Measurements from ENCODE around the gene WARS2.

WARS2 gene

GRCh38 chr1:119069682-119070081 is 70.8 kb downstream of the WARS2 start:
- ATAC-seq (ENCODE audit: low read depth): no peak
- Histone ChIP-seq H3K9me3 (ENCODE audit: severe bottlenecking) (no peaks in the 10 kb centered on the region), H3K36me3 (ENCODE audit: low read depth) (no peaks in the 10 kb centered on the region), H3K27ac (ENCODE audit: poor library complexity, severe bottlenecking) (no peak overlapping the region), H3K27me3 (ENCODE audit: insufficient read depth, poor library complexity, severe bottlenecking) (no peaks in the 10 kb centered on the region), H3K4me1 (ENCODE audit: insufficient read depth, poor library complexity, severe bottlenecking) (no peaks in the 10 kb centered on the region), H3K4me3 (ENCODE audit: severe bottlenecking) (no peak overlapping the region)
- no peak for DNase-seq (ENCODE audit: low spot score)
- TF ChIP-seq CTCF (IDR thresholded peaks at IDR 0.05; ENCODE audit: poor library complexity, severe bottlenecking): no peak

- no peak overlapping the region for H3K4me3 ChIP-seq (ENCODE audit: severe bottlenecking)
- H3K36me3 ChIP-seq (ENCODE audit: low read depth): no peaks in the 10 kb centered on the region
- DNase-seq (ENCODE audit: low spot score): no peak
- no peaks in the 10 kb centered on the region for H3K4me1 ChIP-seq (ENCODE audit: insufficient read depth, poor library complexity, severe bottlenecking)
- ATAC-seq (ENCODE audit: low read depth): no peak
- H3K9me3 ChIP-seq (ENCODE audit: severe bottlenecking): no peaks in the 10 kb centered on the region
- no peak overlapping the region for H3K27ac ChIP-seq (ENCODE audit: poor library complexity, severe bottlenecking)
- H3K27me3 ChIP-seq (ENCODE audit: insufficient read depth, poor library complexity, severe bottlenecking): no peaks in the 10 kb centered on the region
- TF ChIP-seq CTCF (IDR thresholded peaks at IDR 0.05; ENCODE audit: poor library complexity, severe bottlenecking): no peak
Measured at GRCh38 chr1:119068427-119068826, 72.0 kb downstream of the WARS2 start.

- no peak overlapping the region for H3K4me3 ChIP-seq (ENCODE audit: severe bottlenecking)
- no peaks in the 10 kb centered on the region for H3K36me3 ChIP-seq (ENCODE audit: low read depth)
- H3K27ac ChIP-seq (ENCODE audit: poor library complexity, severe bottlenecking): no peak overlapping the region
- H3K4me1 ChIP-seq (ENCODE audit: insufficient read depth, poor library complexity, severe bottlenecking): no peaks in the 10 kb centered on the region
- no peaks in the 10 kb centered on the region for H3K27me3 ChIP-seq (ENCODE audit: insufficient read depth, poor library complexity, severe bottlenecking)
- TF ChIP-seq CTCF (IDR thresholded peaks at IDR 0.05; ENCODE audit: poor library complexity, severe bottlenecking): no peak
- no peak for ATAC-seq (ENCODE audit: low read depth)
- DNase-seq (ENCODE audit: low spot score): no peak
- no peaks in the 10 kb centered on the region for H3K9me3 ChIP-seq (ENCODE audit: severe bottlenecking)
Measured at GRCh38 chr1:119061700-119062099, 78.8 kb downstream of the WARS2 start.

- Histone ChIP-seq H3K27me3 (ENCODE audit: insufficient read depth, poor library complexity, severe bottlenecking) (no peaks in the 10 kb centered on the region), H3K4me1 (ENCODE audit: insufficient read depth, poor library complexity, severe bottlenecking) (no peaks in the 10 kb centered on the region), H3K27ac (ENCODE audit: poor library complexity, severe bottlenecking) (no peak overlapping the region), H3K36me3 (ENCODE audit: low read depth) (no peaks in the 10 kb centered on the region), H3K4me3 (ENCODE audit: severe bottlenecking) (no peak overlapping the region), H3K9me3 (ENCODE audit: severe bottlenecking) (no peaks in the 10 kb centered on the region)
- ATAC-seq (ENCODE audit: low read depth) (no peak), DNase-seq (ENCODE audit: low spot score) (no peak)
- no peak for TF ChIP-seq CTCF (IDR thresholded peaks at IDR 0.05; ENCODE audit: poor library complexity, severe bottlenecking)
Measured at GRCh38 chr1:119055568-119055967, 84.9 kb downstream of the WARS2 start.

GRCh38 chr1:119053917-119054316 is 86.5 kb downstream of the WARS2 start:
- no peaks in the 10 kb centered on the region for H3K9me3 ChIP-seq (ENCODE audit: severe bottlenecking)
- ATAC-seq (ENCODE audit: low read depth): no peak
- no peak for TF ChIP-seq CTCF (IDR thresholded peaks at IDR 0.05; ENCODE audit: poor library complexity, severe bottlenecking)
- H3K36me3 ChIP-seq (ENCODE audit: low read depth): no peaks in the 10 kb centered on the region
- no peak overlapping the region for H3K27ac ChIP-seq (ENCODE audit: poor library complexity, severe bottlenecking)
- DNase-seq (ENCODE audit: low spot score): no peak
- no peaks in the 10 kb centered on the region for H3K4me1 ChIP-seq (ENCODE audit: insufficient read depth, poor library complexity, severe bottlenecking)
- H3K4me3 ChIP-seq (ENCODE audit: severe bottlenecking): no peak overlapping the region
- no peaks in the 10 kb centered on the region for H3K27me3 ChIP-seq (ENCODE audit: insufficient read depth, poor library complexity, severe bottlenecking)

Data from RWPE2 (cell line).